ENCODE data around the gene KLF2.

Gene KLF2

GRCh38 chr19:16365300-16365996 lies 40.8 kb downstream of the KLF2 start:
- no peak for DNase-seq (ENCODE audit: low read depth)

GRCh38 chr19:16366056-16366432 lies 41.4 kb downstream of the KLF2 start:
- no peak for DNase-seq (ENCODE audit: low read depth)

- DNase-seq (ENCODE audit: low read depth): no peak
These were observed 42.0 kb downstream of the KLF2 start for GRCh38 chr19:16366433-16367260.

GRCh38 chr19:16367261-16367683 lies 42.6 kb downstream of the KLF2 start:
- DNase-seq (ENCODE audit: low read depth): no peak

GRCh38 chr19:16368385-16369305 lies 44.0 kb downstream of the KLF2 start:
- no peak for DNase-seq (ENCODE audit: low read depth)

GRCh38 chr19:16369306-16369663 lies 44.7 kb downstream of the KLF2 start:
- no peak for DNase-seq (ENCODE audit: low read depth)

GRCh38 chr19:16369664-16370576 lies 45.3 kb downstream of the KLF2 start:
- no peak for DNase-seq (ENCODE audit: low read depth)

- no peak for DNase-seq (ENCODE audit: low read depth)
These were observed 46.2 kb downstream of the KLF2 start for GRCh38 chr19:16370641-16371391.

GRCh38 chr19:16371540-16371986 lies 46.9 kb downstream of the KLF2 start:
- no peak for DNase-seq (ENCODE audit: low read depth)

- DNase-seq (ENCODE audit: low read depth): no peak
These were observed 47.7 kb downstream of the KLF2 start for GRCh38 chr19:16372065-16372915.

- DNase-seq (ENCODE audit: low read depth): no peak
These were observed 48.5 kb downstream of the KLF2 start for GRCh38 chr19:16373079-16373478.

- peak; percentile 77 for DNase-seq (ENCODE audit: low read depth)
These were observed 48.9 kb downstream of the KLF2 start for GRCh38 chr19:16373532-16373931.

GRCh38 chr19:16373989-16374388 lies 49.4 kb downstream of the KLF2 start:
- no peak for DNase-seq (ENCODE audit: low read depth)

GRCh38 chr19:16374436-16374835 lies 49.8 kb downstream of the KLF2 start:
- DNase-seq (ENCODE audit: low read depth): no peak

- no peak for DNase-seq (ENCODE audit: low read depth)
These were observed 50.7 kb downstream of the KLF2 start for GRCh38 chr19:16375157-16375935.

GRCh38 chr19:16375936-16376185 lies 51.2 kb downstream of the KLF2 start:
- no peak for DNase-seq (ENCODE audit: low read depth)

- no peak for DNase-seq (ENCODE audit: low read depth)
These were observed 51.6 kb downstream of the KLF2 start for GRCh38 chr19:16376241-16376640.

GRCh38 chr19:16376649-16377048 lies 52.0 kb downstream of the KLF2 start:
- peak; percentile 31 for DNase-seq (ENCODE audit: low read depth)

GRCh38 chr19:16377521-16377920 lies 52.9 kb downstream of the KLF2 start:
- no peak for DNase-seq (ENCODE audit: low read depth)

All from ELR (cell line).